Esophagus muscularis mucosa (tissue), 4 donors: ENCODE data around the gene MVB12B. TPM values are rescaled to one million over a fixed set of nuclear protein-coding genes. Genes with fewer than 3 reads are reported as not detected.

Source experiments
- DNase-seq: peaks from one replicate; pipeline ENCODE4 v3.0.0-alpha.2; 2017; ENCODE audit errors: extremely low spot score
- H3K27ac ChIP-seq, 4 donors: fragments of 200-600 bp; sonication (generic); replicated peaks in 1 of 4; 1 replicate in 3 of 4; 2 replicates in 1 of 4; pipeline ENCODE4 v1.5.1; 2016 to 2019; ENCODE audit warnings: mild to moderate bottlenecking in 1 of 4
- H3K27me3 ChIP-seq, 4 donors: fragments of 200-600 bp; sonication (generic); one replicate each; pipeline versions ENCODE4 v1.5.1 to v1.6.0; 2016 to 2019
- H3K36me3 ChIP-seq, 4 donors: fragments of 200-600 bp; sonication (generic); one replicate each; pipeline ENCODE4 v1.5.1; 2016 to 2019
- H3K4me1 ChIP-seq, 4 donors: fragments of 200-600 bp; sonication (generic); one replicate each; pipeline ENCODE4 v1.5.1; 2016 to 2019
- H3K4me3 ChIP-seq, 4 donors: fragments of 200-600 bp; sonication (generic); 1 replicate in 2 of 4; 2 replicates in 2 of 4; pipeline ENCODE4 v1.5.1; 2016 to 2019; ENCODE audit warnings: mild to moderate bottlenecking in 4 of 4, moderate library complexity in 1 of 4
- H3K9me3 ChIP-seq, 4 donors: fragments of 200-600 bp; sonication (generic); 1 replicate in 3 of 4; 2 replicates in 1 of 4; pipeline ENCODE4 v1.5.1; 2016 to 2019
- EP300 ChIP-seq: sonication (generic); formaldehyde crosslinking; IDR thresholded peaks from one replicate; pipeline ENCODE4 v1.6.1; 2017; ENCODE audit warnings: antibody characterized with exemption
- POLR2A ChIP-seq: fragments of 450-650 bp; IDR thresholded peaks from one replicate; pipeline ENCODE4 v1.6.1; 2017; ENCODE audit warnings: antibody characterized with exemption, moderate library complexity, mild to moderate bottlenecking, low read depth
- POLR2AphosphoS5 ChIP-seq, 2 donors: sonication (generic); formaldehyde crosslinking; IDR thresholded peaks; one replicate each; pipeline ENCODE4 v1.6.1; 2017; ENCODE audit warnings: antibody characterized with exemption in 2 of 2
- WGBS: methylation state at CpG from one replicate; pipeline ENCODE4 v1.1.5; 2018; 5-methylcytosine and 5-hydroxymethylcytosine counted together
- intact Hi-C: fragments of 100-400 bp; cut with DNase I; formaldehyde crosslinking; loops from one replicate; pipeline ENCODE4 v1.15.1; 2023
- total RNA-seq, 4 donors: library from RNA; depleted of rRNA; stranded (reverse); fragments of >200 nt; gene quantifications; one replicate each; pipeline versions ENCODE4 v1.1.0 to v1.2.1, GENCODE V29; 2016
- TF ChIP-seq, protein P1 (sequence below), 3 experiments: fragments of 200-600 bp in 2 of 3; fragments of 450-650 bp in 1 of 3; sonication (generic) in 2 of 3; IDR thresholded peaks; one replicate each; pipeline ENCODE4 v1.5.1; 2017 to 2019; ENCODE audit warnings: antibody characterized with exemption in 3 of 3, mild to moderate bottlenecking in 2 of 3, moderate library complexity in 1 of 3

MVB12B gene
- total RNA-seq, 4 donors from 2014 or later: 14.1 to 25.0 (median 18.4) TPM

- Histone ChIP-seq H3K4me1 (peaks cover 25 to 42% (median 39%) of the 10 kb centered on the region in 4 donors), H3K9me3 (no peaks in the 10 kb centered on the region), H3K36me3 (peaks cover 0 to 1% (median 0%) of the 10 kb centered on the region in 4 donors), H3K27me3 (no peaks in the 10 kb centered on the region), H3K4me3 (no peak overlapping the region), H3K27ac (peak overlapping the region in 2 of 4 donors; percentile 37 to 38)
- TF ChIP-seq, protein P1, sequence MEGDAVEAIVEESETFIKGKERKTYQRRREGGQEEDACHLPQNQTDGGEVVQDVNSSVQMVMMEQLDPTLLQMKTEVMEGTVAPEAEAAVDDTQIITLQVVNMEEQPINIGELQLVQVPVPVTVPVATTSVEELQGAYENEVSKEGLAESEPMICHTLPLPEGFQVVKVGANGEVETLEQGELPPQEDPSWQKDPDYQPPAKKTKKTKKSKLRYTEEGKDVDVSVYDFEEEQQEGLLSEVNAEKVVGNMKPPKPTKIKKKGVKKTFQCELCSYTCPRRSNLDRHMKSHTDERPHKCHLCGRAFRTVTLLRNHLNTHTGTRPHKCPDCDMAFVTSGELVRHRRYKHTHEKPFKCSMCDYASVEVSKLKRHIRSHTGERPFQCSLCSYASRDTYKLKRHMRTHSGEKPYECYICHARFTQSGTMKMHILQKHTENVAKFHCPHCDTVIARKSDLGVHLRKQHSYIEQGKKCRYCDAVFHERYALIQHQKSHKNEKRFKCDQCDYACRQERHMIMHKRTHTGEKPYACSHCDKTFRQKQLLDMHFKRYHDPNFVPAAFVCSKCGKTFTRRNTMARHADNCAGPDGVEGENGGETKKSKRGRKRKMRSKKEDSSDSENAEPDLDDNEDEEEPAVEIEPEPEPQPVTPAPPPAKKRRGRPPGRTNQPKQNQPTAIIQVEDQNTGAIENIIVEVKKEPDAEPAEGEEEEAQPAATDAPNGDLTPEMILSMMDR (IDR thresholded peaks at IDR 0.05): no peak
- TF ChIP-seq POLR2AphosphoS5 (IDR thresholded peaks at IDR 0.05): peak in 1 of 2 donors; percentile 5
- intact Hi-C loops: no loop called here
- no peak for DNase-seq
- 52% methylated on average over 7 of the region's 7 CpGs for WGBS
Observed at GRCh38 chr9:126375386-126375785, 48.8 kb downstream of the MVB12B start.

DNA sequence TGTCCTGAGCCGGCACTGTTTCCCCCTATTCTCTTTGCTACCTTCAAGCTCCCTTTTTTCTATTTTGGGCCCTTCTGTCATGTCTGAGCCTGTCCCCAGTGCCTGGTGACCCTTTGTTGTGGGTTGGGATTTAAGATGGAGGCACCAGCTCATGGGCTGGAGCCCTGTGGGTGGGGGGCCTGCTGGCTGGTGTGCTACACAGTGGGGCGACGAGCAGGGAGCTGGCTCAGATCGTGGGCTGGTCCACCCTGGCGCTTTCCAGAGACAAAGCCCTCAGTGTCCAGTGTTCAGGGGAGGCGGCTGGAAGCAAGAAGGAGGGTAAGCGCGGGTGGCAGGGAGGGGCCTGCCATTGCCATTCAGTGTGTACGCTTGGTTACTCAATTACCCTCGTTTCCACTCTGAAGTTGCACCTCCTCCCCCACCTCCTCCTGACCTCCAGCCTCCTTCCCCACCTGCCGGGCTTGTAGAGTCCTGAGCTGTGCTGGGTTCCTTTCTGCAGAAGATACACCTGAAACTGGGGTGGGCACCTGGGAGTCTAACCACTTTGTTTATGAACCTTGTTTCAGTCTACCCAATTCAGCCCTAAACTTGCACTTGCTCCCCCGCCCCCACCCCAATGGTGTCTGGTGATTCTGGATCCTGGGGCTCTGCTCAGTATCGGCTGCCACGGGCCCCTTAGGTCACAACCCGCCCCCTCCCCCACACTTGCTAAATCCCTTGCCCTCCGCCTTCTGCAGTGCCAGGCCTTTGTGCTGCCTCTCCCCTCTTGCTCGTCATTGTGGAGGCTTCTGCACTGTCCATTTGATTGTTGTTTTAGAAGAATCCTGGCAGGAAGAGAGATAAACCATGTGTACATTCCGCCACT, 49.9 kb downstream of the MVB12B start:
- WGBS: 72% methylated on average over 18 of the region's 18 CpGs
- peaks cover 25 to 42% (median 39%) of the 10 kb centered on the region in 4 donors for H3K4me1 ChIP-seq

DNA sequence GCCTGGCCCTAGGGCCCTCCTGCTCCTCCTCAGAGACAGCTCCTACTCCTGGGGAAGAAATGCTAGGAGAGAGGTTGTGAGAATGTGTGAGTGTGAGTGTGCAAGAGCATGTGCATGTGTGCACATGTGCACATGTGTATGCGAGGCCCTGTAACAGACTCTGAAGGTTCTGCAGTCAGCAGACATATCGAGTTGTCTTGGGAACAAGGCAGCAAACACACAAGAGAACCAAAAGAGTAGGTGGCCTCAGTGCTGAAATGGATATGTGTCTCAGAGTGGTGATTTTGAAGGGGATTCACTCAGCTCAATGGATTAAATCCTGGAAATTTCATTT, 50.5 kb downstream of the MVB12B start:
- TF ChIP-seq EP300: no peak
- Histone ChIP-seq H3K36me3 (peaks cover 0 to 16% (median 7%) of the 10 kb centered on the region in 4 donors), H3K27ac (peak overlapping the region in 1 of 4 donors; percentile 18), H3K27me3 (no peaks in the 10 kb centered on the region), H3K9me3 (no peaks in the 10 kb centered on the region), H3K4me1 (peaks cover 25 to 42% (median 39%) of the 10 kb centered on the region in 4 donors), H3K4me3 (no peak overlapping the region)
- no peak for DNase-seq
- 93% methylated on average over 2 of the region's 2 CpGs for whole genome bisulfite sequencing
- intact Hi-C loops: no loop called here

More for the DNA sequence above, 49.9 kb downstream of the MVB12B start:
- H3K27ac ChIP-seq: peak overlapping the region in 2 of 4 donors; percentile 37 to 38
- TF ChIP-seq POLR2AphosphoS5 (IDR thresholded peaks at IDR 0.05) (no peak), POLR2A (no peak), EP300 (no peak)
- TF ChIP-seq, protein P1 (IDR thresholded peaks at IDR 0.05): no peak
- peaks cover 0 to 12% (median 4%) of the 10 kb centered on the region in 4 donors for H3K36me3 ChIP-seq
- DNase-seq: no peak
- H3K27me3 ChIP-seq: no peaks in the 10 kb centered on the region
- intact Hi-C loops: no loop called here
- no peaks in the 10 kb centered on the region for H3K9me3 ChIP-seq
- no peak overlapping the region for H3K4me3 ChIP-seq

- DNase-seq: no peak
- intact Hi-C loops: no loop called here
- WGBS: 85% methylated on average over 9 of the region's 9 CpGs
- peaks cover 0 to 18% (median 9%) of the 10 kb centered on the region in 4 donors for H3K36me3 ChIP-seq
- no peaks in the 10 kb centered on the region for H3K27me3 ChIP-seq
- peaks cover 25 to 42% (median 38%) of the 10 kb centered on the region in 4 donors for H3K4me1 ChIP-seq
- TF ChIP-seq POLR2AphosphoS5 (IDR thresholded peaks at IDR 0.05): no peak
- no peak overlapping the region for H3K4me3 ChIP-seq
- peak overlapping the region in 1 of 4 donors; percentile 18 for H3K27ac ChIP-seq
- H3K9me3 ChIP-seq: no peaks in the 10 kb centered on the region
Observed at GRCh38 chr9:126377536-126377935, 50.9 kb downstream of the MVB12B start.

- Histone ChIP-seq H3K4me3 (no peak overlapping the region), H3K36me3 (peaks cover 0 to 30% (median 13%) of the 10 kb centered on the region in 4 donors), H3K27me3 (no peaks in the 10 kb centered on the region), H3K9me3 (no peaks in the 10 kb centered on the region), H3K4me1 (peaks cover 18 to 38% (median 31%) of the 10 kb centered on the region in 4 donors), H3K27ac (no peak overlapping the region)
- 88% methylated on average over 7 of the region's 7 CpGs for WGBS
- intact Hi-C loops: no loop called here
- no peak for DNase-seq
- TF ChIP-seq EP300 (no peak), POLR2A (no peak), POLR2AphosphoS5 (IDR thresholded peaks at IDR 0.05) (no peak)
- TF ChIP-seq, protein P1 (IDR thresholded peaks at IDR 0.05): no peak
Observed at GRCh38 chr9:126378761-126379160, 52.1 kb downstream of the MVB12B start.
